ENCODE data around the gene ADCY3.
"Not testable (repeated sequence)": the region's sequence is repeated elsewhere in the genome, so short reads cannot be mapped to it uniquely, and the experiment has no call there.

Gene ADCY3

DNA sequence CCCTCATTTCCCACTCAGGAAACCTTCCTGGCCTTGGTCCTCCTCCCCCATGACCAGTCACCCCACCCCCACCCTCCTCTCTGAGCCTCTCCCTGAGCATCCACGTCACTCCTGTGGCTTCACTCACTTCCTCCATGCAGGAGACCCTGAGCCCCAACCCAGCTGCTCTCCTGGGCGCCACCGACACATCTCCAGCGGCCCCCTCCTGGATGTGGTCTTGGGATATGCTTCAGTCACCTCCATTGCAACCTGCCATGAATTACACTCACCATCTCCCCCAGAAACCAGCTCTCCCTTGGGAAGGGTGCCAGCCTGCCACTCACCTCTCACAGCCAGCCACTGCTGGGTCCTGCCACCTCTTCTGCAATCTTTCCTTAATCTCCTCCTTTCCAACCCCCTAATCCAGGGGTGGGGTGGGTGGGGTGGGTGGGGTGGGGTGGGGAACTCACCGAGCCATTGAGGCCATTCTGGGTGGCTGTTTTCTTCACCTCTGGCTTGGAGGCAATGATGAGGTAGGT is 82.0 kb downstream of the ADCY3 start:
- Mint-ChIP-seq H3K27me3 (ENCODE audit: low read depth) (no peaks in the 10 kb centered on the region), H3K4me3 (no peak overlapping the region), H3K4me1 (peaks cover 6% of the 10 kb centered on the region), H3K27ac (no peak overlapping the region), H3K9me3 (no peaks in the 10 kb centered on the region), H3K36me3 (ENCODE audit: low read depth) (peaks cover 14% of the 10 kb centered on the region)
- TF ChIP-seq, protein P1, sequence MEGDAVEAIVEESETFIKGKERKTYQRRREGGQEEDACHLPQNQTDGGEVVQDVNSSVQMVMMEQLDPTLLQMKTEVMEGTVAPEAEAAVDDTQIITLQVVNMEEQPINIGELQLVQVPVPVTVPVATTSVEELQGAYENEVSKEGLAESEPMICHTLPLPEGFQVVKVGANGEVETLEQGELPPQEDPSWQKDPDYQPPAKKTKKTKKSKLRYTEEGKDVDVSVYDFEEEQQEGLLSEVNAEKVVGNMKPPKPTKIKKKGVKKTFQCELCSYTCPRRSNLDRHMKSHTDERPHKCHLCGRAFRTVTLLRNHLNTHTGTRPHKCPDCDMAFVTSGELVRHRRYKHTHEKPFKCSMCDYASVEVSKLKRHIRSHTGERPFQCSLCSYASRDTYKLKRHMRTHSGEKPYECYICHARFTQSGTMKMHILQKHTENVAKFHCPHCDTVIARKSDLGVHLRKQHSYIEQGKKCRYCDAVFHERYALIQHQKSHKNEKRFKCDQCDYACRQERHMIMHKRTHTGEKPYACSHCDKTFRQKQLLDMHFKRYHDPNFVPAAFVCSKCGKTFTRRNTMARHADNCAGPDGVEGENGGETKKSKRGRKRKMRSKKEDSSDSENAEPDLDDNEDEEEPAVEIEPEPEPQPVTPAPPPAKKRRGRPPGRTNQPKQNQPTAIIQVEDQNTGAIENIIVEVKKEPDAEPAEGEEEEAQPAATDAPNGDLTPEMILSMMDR (IDR thresholded peaks at IDR 0.05; ENCODE audit: unreplicated experiment in 3 of 3): no peak

DNA sequence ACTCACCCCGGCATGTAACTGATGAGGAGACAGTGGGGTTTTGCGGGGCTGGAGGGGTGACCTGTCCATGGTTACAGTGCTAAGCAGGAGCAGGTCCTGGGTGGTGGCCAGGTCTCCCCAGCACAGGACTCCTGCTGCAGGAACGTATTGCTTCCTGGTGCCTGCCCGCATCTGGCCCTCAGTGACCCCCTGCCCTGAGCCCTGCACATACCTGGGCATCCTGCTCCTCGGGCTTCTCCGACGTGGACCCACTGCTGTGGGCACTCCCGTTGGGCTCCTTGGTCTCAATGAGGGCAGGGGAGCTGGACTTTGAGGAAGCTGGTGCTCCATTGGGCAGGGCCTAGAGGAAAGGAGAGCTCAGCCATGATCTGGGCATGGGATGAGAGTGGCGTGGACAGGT is 83.3 kb downstream of the ADCY3 start:
- Mint-ChIP-seq H3K4me3 (no peak overlapping the region), H3K36me3 (ENCODE audit: low read depth) (peaks cover 14% of the 10 kb centered on the region), H3K4me1 (peaks cover 15% of the 10 kb centered on the region), H3K9me3 (no peaks in the 10 kb centered on the region), H3K27me3 (ENCODE audit: low read depth) (peaks cover 6% of the 10 kb centered on the region), H3K27ac (no peak overlapping the region)
- TF ChIP-seq, protein P1 (IDR thresholded peaks at IDR 0.05; ENCODE audit: unreplicated experiment in 3 of 3): no peak

DNA sequence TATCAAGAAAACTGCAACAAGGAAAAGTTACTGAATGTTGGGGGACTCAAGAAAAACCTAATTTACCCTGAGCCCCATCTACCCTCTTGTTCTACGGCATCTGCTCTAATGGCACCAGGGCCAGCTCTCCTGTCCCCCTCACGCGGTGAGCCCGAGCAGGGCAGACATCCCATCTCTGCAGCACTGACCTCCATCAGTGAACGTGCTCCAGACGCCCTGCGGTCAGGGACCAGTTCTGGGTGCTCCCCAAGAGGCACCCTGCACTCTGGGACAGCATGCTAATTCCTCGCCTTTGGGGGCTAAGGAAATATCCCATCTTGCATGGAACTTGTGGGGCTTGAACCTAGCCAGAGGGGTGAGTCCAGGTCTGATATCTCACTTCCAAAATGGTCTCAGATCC is 83.8 kb downstream of the ADCY3 start:
- Mint-ChIP-seq H3K27ac (no peak overlapping the region), H3K36me3 (ENCODE audit: low read depth) (peaks cover 14% of the 10 kb centered on the region), H3K9me3 (no peaks in the 10 kb centered on the region), H3K4me1 (peaks cover 15% of the 10 kb centered on the region), H3K4me3 (no peak overlapping the region), H3K27me3 (ENCODE audit: low read depth) (peaks cover 6% of the 10 kb centered on the region)
- TF ChIP-seq, protein P1 (IDR thresholded peaks at IDR 0.05; ENCODE audit: unreplicated experiment in 3 of 3): no peak

DNA sequence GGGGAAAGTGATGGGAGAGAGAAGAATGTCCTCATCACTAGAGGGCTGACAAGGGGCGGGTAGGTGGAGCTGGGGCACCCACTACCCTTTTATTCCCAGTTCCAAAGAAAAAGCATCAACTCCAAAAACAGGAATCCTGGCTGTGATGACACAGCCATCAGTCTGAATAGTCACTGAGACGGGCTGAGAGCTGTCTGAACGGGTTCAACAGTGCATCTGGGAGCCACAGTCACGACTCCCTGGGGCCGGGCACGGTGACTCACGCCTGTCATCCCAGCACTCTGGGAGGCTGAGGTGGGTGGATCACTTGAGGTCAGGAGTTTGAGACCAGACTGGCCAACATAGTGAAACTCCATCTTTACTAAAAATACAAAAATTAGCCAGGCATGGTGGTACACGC is 84.6 kb downstream of the ADCY3 start:
- not testable (repeated sequence) for H3K9me3 Mint-ChIP-seq; H3K27ac Mint-ChIP-seq; H3K4me3 Mint-ChIP-seq; H3K27me3 Mint-ChIP-seq (ENCODE audit: low read depth)
- Mint-ChIP-seq H3K4me1 (peaks cover 15% of the 10 kb centered on the region), H3K36me3 (ENCODE audit: low read depth) (peaks cover 14% of the 10 kb centered on the region)

DNA sequence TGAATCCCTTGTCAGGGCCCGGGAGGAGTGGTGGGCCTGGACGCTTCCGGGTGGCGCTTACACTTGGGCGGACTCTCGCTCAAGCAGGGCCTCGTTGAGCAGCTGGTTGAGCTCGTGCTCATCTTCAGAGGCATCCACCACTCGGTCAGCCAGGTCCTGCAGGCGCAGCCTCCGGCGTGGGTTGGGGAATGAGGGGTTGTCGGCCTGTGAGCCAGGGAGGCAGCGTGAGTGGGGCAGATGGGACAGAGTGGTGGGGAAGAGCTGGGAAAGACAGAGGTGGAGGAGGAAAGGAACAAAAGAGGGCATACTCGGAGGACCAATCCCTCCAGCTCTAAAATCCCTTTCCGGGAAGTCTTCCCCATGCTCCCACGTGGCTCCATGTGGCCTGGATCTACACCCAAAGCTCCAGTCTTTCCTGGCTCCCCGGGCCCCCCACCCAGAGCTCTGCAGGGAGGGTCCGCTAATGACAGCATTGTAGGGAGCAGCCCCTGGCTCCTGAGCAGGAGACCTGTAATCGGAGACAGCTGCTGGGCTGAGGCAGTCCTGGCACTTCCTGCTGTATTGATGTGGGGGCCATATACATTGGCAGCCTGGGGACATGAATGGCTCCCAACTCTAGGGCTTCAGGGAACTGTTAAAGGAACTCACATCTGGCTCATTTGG is 85.2 kb downstream of the ADCY3 start:
- no peak overlapping the region for H3K27ac Mint-ChIP-seq

DNA sequence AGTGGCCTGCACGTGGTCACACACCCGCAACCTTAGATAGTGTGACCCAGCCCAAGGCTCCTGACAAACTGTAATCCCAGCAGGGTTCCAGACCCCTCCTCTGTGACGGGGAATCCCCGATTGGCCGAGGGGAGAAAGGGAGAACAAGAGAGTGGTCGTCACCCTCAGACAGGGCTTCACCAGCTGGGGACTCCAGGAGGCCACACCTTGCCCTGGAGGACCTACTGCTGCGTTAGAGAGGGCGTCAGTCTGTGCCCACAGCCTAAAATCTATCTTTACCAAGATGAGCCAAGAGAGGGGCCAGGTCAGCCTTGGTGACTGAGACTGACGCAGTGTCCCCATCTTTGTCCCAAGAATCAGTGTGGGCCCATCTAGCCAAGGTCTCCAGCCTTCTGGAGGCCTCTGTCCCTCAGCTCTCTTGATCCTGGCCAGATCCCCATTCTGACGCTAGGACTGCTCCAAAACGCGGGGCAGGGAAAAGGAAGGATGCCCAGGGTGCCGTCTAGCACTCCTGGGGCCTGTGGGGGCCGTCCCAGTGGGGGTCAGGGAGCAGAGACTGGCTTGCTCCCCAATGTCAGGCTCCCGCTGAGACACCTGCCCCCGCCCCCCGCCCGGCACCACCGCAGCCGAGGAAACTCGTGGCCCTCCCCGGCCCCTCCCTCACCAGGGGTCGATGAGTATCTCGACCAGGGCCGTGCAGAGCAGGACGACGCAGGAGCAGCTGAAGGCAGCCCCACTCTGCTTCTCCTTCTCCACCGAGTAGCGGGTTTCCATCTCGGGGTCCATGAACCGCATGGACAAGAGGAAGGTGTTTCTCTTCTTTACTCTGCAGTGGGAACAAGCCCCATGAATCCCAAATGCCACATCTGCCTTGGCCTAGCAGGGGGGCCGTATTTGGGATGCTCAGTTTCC is 86.0 kb downstream of the ADCY3 start:
- H3K27ac Mint-ChIP-seq: peak overlapping the region in 1 of 3 experiments; percentile 9
- peaks cover 14% of the 10 kb centered on the region for H3K36me3 Mint-ChIP-seq (ENCODE audit: low read depth)
- TF ChIP-seq, protein P1 (IDR thresholded peaks at IDR 0.05; ENCODE audit: unreplicated experiment in 3 of 3): no peak
- H3K9me3 Mint-ChIP-seq: no peaks in the 10 kb centered on the region
- H3K4me3 Mint-ChIP-seq: no peak overlapping the region
- peaks cover 6% of the 10 kb centered on the region for H3K27me3 Mint-ChIP-seq (ENCODE audit: low read depth)
- peaks cover 15% of the 10 kb centered on the region for H3K4me1 Mint-ChIP-seq

More for the DNA sequence above, 85.2 kb downstream of the ADCY3 start:
- H3K36me3 Mint-ChIP-seq (ENCODE audit: low read depth): peaks cover 14% of the 10 kb centered on the region
- peaks cover 15% of the 10 kb centered on the region for H3K4me1 Mint-ChIP-seq
- TF ChIP-seq, protein P1 (IDR thresholded peaks at IDR 0.05; ENCODE audit: unreplicated experiment in 3 of 3): no peak
- H3K9me3 Mint-ChIP-seq: no peaks in the 10 kb centered on the region
- H3K4me3 Mint-ChIP-seq: no peak overlapping the region
- peaks cover 6% of the 10 kb centered on the region for H3K27me3 Mint-ChIP-seq (ENCODE audit: low read depth)

Measured in nephron (organoid).